VCaP (cell line): ENCODE results near the gene UBD.

Experiments used
- H3K27ac ChIP-seq: fragments of 450-650 bp; 2 replicates; pipeline ENCODE4 v1.5.1; 2017
- CTCF ChIP-seq: fragments of 450-650 bp; conservative IDR thresholded peaks from 2 replicates; pipeline ENCODE4 v1.5.1; 2017; ENCODE audit warnings: mild to moderate bottlenecking, moderate library complexity

UBD gene

GRCh38 chr6:29537714-29538403 lies 21.7 kb downstream of the UBD start:
- no peak overlapping the region for H3K27ac ChIP-seq
- no peak for TF ChIP-seq CTCF

- H3K27ac ChIP-seq: no peak overlapping the region
- no peak for TF ChIP-seq CTCF
These were observed 27.1 kb downstream of the UBD start for GRCh38 chr6:29532320-29532951.

- no peak overlapping the region for H3K27ac ChIP-seq
- no peak for TF ChIP-seq CTCF
These were observed 27.9 kb downstream of the UBD start for GRCh38 chr6:29531668-29532067.

- H3K27ac ChIP-seq: no peak overlapping the region
- TF ChIP-seq CTCF: no peak
These were observed 28.7 kb downstream of the UBD start for GRCh38 chr6:29530671-29531310.

- TF ChIP-seq CTCF: no peak
- no peak overlapping the region for H3K27ac ChIP-seq
These were observed 29.6 kb downstream of the UBD start for GRCh38 chr6:29529956-29530355.

GRCh38 chr6:29528988-29529560 lies 30.5 kb downstream of the UBD start:
- no peak for TF ChIP-seq CTCF
- H3K27ac ChIP-seq: no peak overlapping the region

- TF ChIP-seq CTCF: no peak
These were observed 31.1 kb downstream of the UBD start for GRCh38 chr6:29528300-29528931.

More at GRCh38 chr6:29528300-29528931, 31.1 kb downstream of the UBD start:
- H3K27ac ChIP-seq: no peak overlapping the region
